Measurements from ENCODE around the gene TSPO. TPM values are rescaled to one million over a fixed set of nuclear protein-coding genes. Genes with fewer than 3 reads are reported as not detected.
"Not testable (repeated sequence)": the region's sequence is repeated elsewhere in the genome, so short reads cannot be mapped to it uniquely, and the experiment has no call there.

Gene TSPO
- total RNA-seq, 1 donor from 2014 or later, result 111 TPM

GRCh38 chr22:43131773-43132501, 19.4 kb upstream of the TSPO start:
- DNase-seq, result no peak

GRCh38 chr22:43133401-43133800, 18.0 kb upstream of the TSPO start:
- DNase-seq, result no peak

GRCh38 chr22:43134553-43134952, 16.8 kb upstream of the TSPO start:
- DNase-seq, result no peak

DNA sequence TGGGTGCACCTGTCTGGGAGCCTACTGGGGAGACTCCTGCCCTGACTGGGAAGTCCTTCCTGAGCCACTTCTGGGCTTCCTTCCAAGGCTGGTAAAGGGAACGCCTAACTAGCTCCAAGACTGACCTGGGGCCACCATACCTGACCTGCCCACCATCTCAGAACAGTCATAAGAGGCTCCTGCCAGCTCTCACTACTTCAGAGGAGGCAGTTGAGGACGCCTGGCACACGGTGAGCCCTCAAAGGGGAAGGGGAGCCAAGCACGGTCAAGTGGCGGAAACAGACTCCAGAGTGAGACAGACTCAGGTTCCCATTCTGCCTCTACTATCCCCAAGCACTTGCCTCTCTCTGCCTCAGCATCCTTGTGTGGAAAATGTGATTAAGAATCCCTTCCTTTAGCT, 15.8 kb upstream of the TSPO start:
- DNase-seq, result no peak

DNA sequence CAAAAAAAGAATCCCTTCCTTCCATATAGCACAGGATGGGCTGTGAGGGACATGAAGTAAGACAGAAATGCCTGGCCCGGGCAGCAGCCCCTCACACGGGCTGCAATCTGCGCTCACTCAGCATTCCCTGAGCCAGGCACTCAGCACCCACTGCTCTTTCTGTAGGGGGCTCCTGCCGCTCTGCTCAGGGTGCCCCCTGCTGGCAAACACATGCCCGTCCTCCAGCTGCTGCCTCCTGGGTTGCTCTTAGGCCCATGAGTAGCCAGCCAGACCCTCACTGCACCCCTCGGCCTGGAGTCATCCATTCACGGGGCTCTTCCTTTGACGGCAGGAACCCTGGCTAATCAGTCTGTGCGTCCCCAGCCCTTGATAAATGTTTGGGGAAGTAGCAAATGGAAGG, 15.1 kb upstream of the TSPO start:
- DNase-seq, result no peak

GRCh38 chr22:43136801-43137200, 14.6 kb upstream of the TSPO start:
- DNase-seq, result no peak

DNA sequence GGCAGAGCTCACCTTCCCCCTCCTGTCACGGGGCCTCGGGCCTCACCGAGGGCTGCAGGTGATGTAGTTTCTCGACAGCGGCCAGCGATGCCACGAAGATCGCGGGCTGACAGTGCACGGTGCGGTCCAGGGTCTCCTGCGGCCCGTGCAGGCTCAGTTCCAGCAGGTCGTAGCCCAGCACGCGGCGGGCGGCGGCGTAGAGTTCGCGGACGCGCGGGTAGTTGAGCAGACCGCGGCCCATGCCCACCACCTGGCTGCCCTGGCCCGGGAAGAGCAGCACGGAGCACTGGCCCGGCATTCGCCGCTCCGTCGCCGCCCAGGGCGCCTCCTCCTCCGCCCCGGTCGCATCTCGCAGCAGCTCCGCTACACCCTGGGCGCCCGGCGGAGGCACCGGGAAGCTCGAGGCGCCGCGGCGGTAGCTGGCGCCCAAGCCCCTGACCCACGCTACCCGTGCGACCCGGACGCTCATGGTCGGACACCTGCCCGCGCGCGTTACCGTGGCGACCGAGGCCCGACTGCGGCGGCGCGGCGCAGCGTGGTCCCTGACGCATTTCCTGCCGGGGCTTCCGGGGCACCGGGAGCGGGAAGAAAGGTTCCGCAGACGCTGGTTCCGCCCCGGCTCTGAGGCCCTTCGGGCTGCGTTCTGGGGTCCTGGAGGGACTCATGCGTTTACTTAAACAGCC, 8.3 kb upstream of the TSPO start, which contains the start of gene MCAT:
Gene MCAT, minus strand, starts transcription at position 519 of the 683 bp plus-strand sequence. Its CDS starts 50 bp downstream, at position 469.
- peak; percentile 60 for DNase-seq

GRCh38 chr22:43144949-43145348, 6.4 kb upstream of the TSPO start:
- peak; percentile 62 for DNase-seq

GRCh38 chr22:43145371-43145770, 6.0 kb upstream of the TSPO start:
- DNase-seq, result not testable (repeated sequence)

DNA sequence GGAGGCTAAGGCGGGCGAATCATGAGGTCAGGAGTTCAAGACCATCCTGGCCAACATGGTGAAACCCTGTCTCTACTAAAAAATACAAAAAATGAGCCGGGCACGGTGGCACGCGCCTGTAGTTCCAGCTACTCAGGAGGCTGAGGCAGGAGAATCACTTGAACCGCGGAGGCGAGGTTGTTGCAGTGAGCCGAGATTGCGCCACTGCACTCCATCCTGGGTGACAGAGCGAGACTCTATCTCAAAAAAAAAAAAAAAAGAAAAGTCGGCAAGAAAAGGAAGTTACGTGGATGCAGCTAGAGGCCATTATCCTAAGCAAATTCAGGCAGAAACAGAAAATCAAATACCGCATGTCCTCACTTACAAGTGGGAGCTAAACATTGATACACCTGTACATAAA, 5.0 kb upstream of the TSPO start:
- DNase-seq, result not testable (repeated sequence)

GRCh38 chr22:43147821-43148220, 3.5 kb upstream of the TSPO start:
- DNase-seq, result no peak

DNA sequence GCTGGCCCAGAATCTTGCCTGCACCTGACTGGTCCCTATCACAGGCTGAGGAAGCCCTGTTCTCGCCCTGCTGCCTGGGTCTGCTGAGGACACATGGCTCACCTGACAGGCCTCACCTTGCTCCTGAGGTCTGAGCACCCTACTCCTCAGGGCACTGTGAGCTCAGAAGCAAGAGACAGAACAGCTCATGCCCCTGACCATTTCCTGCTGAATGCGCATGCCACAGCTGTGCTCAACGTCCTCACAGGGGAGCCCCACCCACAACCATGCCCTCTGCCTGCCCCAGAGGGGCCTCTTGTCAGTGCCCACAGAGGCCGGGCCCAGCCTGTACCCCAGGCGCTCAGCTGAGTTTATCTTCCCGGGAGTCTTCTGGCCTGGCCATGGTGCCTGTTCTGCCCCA, 2.8 kb upstream of the TSPO start:
- DNase-seq, result no peak

GRCh38 chr22:43150731-43151206, 590 bp upstream of the TSPO start:
- DNase-seq, result no peak

GRCh38 chr22:43152003-43152356, 621 bp downstream of the TSPO start:
- no peak for DNase-seq

DNA sequence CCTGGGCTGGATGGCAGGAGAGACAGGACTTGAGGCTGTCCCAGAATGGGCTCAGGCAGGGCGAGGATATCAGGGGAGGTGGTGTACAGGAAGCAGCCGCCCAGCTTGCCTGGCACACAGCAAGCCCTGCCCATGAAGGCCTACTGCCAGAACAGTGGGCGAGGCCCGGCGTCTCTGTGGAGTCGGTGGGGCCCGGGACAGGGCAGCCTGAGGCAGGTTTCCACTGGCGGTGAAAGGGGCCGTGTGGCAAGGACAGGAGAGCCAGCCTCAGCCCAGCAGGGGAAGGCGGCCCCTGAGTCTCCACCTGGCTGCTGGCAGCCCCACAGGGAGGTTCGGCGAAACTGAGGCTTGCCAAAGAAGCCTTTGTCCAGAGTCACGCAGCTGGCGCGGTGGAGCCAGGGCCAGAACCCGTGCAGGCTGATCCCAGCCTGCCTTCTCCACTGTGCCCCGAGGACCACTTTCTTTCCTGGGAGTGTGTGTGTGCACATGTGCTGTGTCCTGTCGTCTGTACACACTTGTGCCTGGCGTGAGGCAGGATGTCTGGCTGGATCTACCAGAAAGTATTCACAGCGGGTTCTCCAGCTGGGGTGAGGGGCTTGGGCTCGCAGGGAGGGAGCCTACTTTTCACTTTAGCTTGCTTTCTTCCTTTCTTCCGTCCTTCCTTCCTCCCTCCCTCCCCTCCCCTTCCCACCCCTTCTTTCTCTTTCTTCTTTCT, 1.2 kb downstream of the TSPO start:
- DNase-seq, result peak; percentile 24

- no peak for DNase-seq
Observed at GRCh38 chr22:43153899-43154298, 2.5 kb downstream of the TSPO start.

DNA sequence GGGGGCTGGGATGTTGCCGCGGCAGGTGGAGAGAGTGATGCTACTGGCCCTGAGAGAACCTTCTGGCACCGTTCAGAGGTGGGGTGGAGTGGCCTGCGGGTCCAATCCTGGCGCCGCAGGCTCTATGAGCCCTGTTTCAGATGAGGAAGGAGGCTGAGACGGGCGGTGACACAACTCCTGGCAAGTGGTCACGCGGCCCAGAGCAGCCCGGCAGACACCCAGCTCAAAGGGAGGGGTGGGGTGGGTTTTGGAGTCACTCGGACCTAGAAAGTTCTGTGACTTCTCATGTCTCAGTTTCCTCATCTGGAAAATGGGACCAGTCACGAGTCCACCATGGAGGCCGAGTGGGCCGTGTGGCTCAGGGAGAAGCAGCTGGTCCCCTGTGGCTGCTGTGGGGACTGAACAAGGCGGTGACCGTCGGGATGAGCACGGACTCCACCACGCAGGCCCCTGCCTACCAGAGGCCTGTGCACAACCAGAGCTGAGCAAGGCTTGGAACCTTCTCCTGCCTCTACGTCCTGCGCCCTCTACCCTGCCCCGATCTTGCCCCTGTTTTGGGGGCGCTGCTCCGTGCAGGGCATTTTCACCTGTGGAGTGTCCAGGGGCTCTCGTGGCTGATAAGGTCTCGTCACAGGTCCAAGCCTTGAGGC, 3.7 kb downstream of the TSPO start:
- DNase-seq, result no peak

- no peak for DNase-seq
Observed at GRCh38 chr22:43155789-43156188, 4.4 kb downstream of the TSPO start.

- no peak for DNase-seq
Observed at GRCh38 chr22:43156413-43156812, 5.1 kb downstream of the TSPO start.

DNA sequence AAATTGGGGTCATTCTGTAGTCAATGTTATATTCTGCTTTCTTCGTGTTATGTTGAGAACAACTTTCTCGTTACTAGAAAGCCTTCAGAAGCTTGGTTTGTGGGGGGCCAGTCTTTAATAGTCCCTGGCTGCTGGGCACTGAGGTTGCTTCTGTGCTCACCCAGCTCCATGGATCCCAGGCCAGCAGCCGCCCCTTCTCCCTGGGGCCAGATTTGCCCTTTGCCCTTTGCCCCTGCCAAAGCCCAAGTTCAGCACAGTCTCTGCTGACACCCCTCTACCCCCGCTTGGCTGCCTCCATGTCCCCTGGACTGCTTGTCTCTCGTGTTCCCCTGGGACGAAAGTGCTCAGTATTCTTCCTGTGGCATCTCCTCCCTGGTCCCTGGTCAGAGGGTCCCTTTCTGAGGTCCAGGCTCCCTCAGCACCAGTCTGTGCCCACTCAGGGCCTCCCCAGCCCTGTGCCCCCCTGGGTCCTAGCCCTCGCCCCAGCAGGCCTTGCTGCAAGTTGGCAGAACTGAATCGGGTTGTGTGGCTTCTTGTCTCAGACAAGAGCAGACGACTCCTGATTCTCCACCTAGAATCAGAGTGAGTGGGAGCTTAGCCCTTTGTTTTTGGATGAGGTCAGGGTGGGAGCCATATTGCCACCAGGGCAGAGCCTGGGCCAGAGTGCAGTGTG, 6.7 kb downstream of the TSPO start:
- DNase-seq, result no peak

- DNase-seq, result no peak
Observed at GRCh38 chr22:43158778-43159483, 7.6 kb downstream of the TSPO start.
